K562 (cell line): ENCODE measurements around the gene MRGPRE. TPM values are rescaled to one million over a fixed set of nuclear protein-coding genes. Genes with fewer than 3 reads are reported as not detected.

Experiments
- CBFA2T3 ChIP-seq: fragments of 450-650 bp; IDR thresholded peaks from 2 replicates; pipeline ENCODE4 v1.6.1; 2017
- FOXJ2 ChIP-seq: fragments of 200-800 bp; sonication (Bioruptor generic); IDR thresholded peaks from 2 replicates; pipeline ENCODE4 v1.6.1; 2016; ENCODE audit warnings: missing genetic modification characterization, missing compliant biosample characterization
- HNRNPLL ChIP-seq: fragments of 200-400 bp; formaldehyde crosslinking; IDR thresholded peaks from 2 replicates; pipeline ENCODE4 v1.6.1; 2017; ENCODE audit warnings: low read length, low read depth, mild to moderate bottlenecking; ENCODE audit not compliant: poor library complexity, severe bottlenecking
- KAT2B ChIP-seq: IDR thresholded peaks from one replicate; pipeline ENCODE4 v1.6.1; 2012; ENCODE audit warnings: low read depth, mild to moderate bottlenecking, control low read depth, inconsistent platforms, low read length, moderate library complexity
- MTF1 ChIP-seq: fragments of 250-450 bp; sonication (Bioruptor Pico); IDR thresholded peaks from 2 replicates; pipeline ENCODE4 v1.9.0; 2021; ENCODE audit warnings: moderate library complexity, mild to moderate bottlenecking, inconsistent platforms, borderline replicate concordance
- SRSF1 ChIP-seq: fragments of 200-400 bp; formaldehyde crosslinking; IDR thresholded peaks from 2 replicates; pipeline ENCODE4 v1.6.1; 2017; ENCODE audit warnings: mild to moderate bottlenecking, low read depth, low read length, moderate library complexity
- TEAD4 ChIP-seq, 2 experiments: sonication (generic) in 1 of 2; formaldehyde crosslinking in 1 of 2; IDR thresholded peaks; 2 replicates each; pipeline versions ENCODE4 v1.6.1 to v1.8.0; 2012 to 2022; ENCODE audit warnings: borderline replicate concordance in 1 of 2, inconsistent platforms in 1 of 2, low read length in 1 of 2, mild to moderate bottlenecking in 1 of 2, missing genetic modification reagents in 1 of 2
- TSC22D4 ChIP-seq: fragments of 450-650 bp; IDR thresholded peaks from 2 replicates; pipeline ENCODE4 v1.6.1; 2016; ENCODE audit warnings: missing genetic modification characterization, missing biosample characterization, control low read depth
- XRCC4 ChIP-seq: IDR thresholded peaks from one replicate; pipeline ENCODE4 v1.6.1; 2011; ENCODE audit not compliant: insufficient read depth, insufficient read length; ENCODE audit errors: extremely low read depth
- ZKSCAN3 ChIP-seq: fragments of 250-450 bp; sonication (Bioruptor Pico); IDR thresholded peaks from 2 replicates; pipeline ENCODE4 v1.4.0; 2020
- ZNF23 ChIP-seq: fragments of 250-450 bp; sonication (Bioruptor Pico); IDR thresholded peaks from 2 replicates; pipeline ENCODE4 v1.4.0; 2020; ENCODE audit warnings: mild to moderate bottlenecking
- ZNF407 ChIP-seq: fragments of 450-650 bp; IDR thresholded peaks from 2 replicates; pipeline ENCODE4 v1.6.1; 2016; ENCODE audit warnings: low read depth
- polyA plus RNA-seq, 8 experiments: library from polyadenylated mRNA; depleted of rRNA in 4 of 8; stranded (reverse) in 5 of 8; unstranded in 3 of 8; fragments of >200 nt; fragmentation: Nextera tagmentation in 2 of 8; fragmentation: Illumina TruSeq in 1 of 8; extraction: Ambion mirVana in 2 of 8; extraction: Trizol in 1 of 8; gene quantifications; 2 replicates each; pipeline versions ENCODE4 v1.2.1 to v1.2.3, GENCODE V29; 2011 to 2014; ENCODE audit warnings: inconsistent platforms in 1 of 8, missing spikeins in 1 of 8
- total RNA-seq, 7 experiments: library from RNA; depleted of rRNA in 6 of 7; stranded (reverse); fragments of >200 nt in 6 of 7; fragmentation: Illumina TruSeq in 2 of 7; extraction: Trizol in 2 of 7; gene quantifications; 2 replicates each; pipeline versions ENCODE4 v1.2.1 to v1.2.3, GENCODE V29; 2011 to 2021; ENCODE audit warnings: low replicate concordance in 1 of 7
- TF ChIP-seq, protein P1 (sequence below): fragments of 450-650 bp; formaldehyde crosslinking; IDR thresholded peaks from 2 replicates; pipeline ENCODE4 v1.4.0; 2022; ENCODE audit warnings: missing genetic modification characterization
- TF ChIP-seq, protein P2 (sequence below): fragments of 250-450 bp; sonication (Bioruptor Pico); IDR thresholded peaks from 2 replicates; pipeline ENCODE4 v1.4.0; 2020; ENCODE audit warnings: mild to moderate bottlenecking, moderate library complexity

MRGPRE gene
- total and polyA plus RNA-seq, 9 of the 15 experiments (the other 6 are each of a cell fraction or from before 2014, with no cell fraction given) = not detected

DNA sequence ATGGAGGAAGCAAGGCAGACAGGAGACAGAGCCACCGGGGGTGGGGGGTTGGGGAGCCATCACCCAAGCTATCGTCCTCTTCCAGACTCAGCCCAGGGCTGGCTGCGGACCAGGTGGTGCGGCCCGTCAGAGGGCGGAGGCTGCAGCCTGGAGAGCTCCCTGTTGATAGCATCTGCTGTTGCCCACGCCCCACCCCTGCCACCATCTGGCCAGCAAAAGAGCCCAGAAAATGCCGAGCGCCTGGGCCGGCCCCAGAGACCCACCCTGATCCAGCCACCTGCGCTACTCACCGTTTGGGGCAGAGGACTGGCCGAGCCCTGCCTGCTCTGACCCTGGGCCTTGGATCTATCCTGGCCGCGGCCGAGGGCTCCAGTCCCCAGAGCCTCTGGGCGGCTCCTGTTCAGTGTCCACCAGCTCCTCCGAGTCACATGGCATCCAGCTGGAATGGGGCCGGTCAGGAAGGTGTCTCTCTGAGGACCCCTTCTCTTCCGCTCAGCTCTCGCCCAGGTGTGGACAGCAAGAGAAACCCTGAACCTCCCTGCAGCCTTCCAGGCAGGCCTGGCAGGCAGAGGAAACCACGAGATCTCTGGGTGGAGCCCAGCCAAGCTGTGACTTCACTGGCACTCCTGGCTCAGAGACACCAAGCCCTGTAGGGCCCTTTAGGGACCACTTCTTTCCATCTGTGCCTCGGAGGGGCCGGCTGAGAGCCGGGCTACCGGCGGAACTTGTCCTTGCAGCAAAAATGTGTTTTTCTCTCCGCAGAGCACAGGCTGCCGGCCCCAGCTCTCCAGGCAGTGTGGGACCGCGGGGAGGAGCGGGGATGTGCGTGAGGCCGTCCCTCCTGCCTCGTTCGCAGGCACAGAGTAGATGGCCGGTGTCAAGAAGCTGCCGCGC lies at the start of gene MRGPRE (continued):
- TF ChIP-seq KAT2B (no peak), CBFA2T3 (peak; percentile 92), MTF1 (CRISPR knock-in tag) (no peak), SRSF1 (no peak), HNRNPLL (no peak), FOXJ2 (no peak), TEAD4 (IDR thresholded peaks at IDR 0.05; ENCODE audit: low read length) (peak; percentile 84), TEAD4 (CRISPR knock-in tag; IDR thresholded peaks at IDR 0.05; ENCODE audit: borderline replicate concordance) (no peak), ZNF23 (CRISPR knock-in tag) (no peak), ZKSCAN3 (no peak), XRCC4 (no peak), TSC22D4 (tag) (no peak), ZNF407 (no peak)
- TF ChIP-seq, protein P1, sequence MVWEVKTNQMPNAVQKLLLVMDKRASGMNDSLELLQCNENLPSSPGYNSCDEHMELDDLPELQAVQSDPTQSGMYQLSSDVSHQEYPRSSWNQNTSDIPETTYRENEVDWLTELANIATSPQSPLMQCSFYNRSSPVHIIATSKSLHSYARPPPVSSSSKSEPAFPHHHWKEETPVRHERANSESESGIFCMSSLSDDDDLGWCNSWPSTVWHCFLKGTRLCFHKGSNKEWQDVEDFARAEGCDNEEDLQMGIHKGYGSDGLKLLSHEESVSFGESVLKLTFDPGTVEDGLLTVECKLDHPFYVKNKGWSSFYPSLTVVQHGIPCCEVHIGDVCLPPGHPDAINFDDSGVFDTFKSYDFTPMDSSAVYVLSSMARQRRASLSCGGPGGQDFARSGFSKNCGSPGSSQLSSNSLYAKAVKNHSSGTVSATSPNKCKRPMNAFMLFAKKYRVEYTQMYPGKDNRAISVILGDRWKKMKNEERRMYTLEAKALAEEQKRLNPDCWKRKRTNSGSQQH (CRISPR knock-in tag) = no peak
- TF ChIP-seq, protein P2, sequence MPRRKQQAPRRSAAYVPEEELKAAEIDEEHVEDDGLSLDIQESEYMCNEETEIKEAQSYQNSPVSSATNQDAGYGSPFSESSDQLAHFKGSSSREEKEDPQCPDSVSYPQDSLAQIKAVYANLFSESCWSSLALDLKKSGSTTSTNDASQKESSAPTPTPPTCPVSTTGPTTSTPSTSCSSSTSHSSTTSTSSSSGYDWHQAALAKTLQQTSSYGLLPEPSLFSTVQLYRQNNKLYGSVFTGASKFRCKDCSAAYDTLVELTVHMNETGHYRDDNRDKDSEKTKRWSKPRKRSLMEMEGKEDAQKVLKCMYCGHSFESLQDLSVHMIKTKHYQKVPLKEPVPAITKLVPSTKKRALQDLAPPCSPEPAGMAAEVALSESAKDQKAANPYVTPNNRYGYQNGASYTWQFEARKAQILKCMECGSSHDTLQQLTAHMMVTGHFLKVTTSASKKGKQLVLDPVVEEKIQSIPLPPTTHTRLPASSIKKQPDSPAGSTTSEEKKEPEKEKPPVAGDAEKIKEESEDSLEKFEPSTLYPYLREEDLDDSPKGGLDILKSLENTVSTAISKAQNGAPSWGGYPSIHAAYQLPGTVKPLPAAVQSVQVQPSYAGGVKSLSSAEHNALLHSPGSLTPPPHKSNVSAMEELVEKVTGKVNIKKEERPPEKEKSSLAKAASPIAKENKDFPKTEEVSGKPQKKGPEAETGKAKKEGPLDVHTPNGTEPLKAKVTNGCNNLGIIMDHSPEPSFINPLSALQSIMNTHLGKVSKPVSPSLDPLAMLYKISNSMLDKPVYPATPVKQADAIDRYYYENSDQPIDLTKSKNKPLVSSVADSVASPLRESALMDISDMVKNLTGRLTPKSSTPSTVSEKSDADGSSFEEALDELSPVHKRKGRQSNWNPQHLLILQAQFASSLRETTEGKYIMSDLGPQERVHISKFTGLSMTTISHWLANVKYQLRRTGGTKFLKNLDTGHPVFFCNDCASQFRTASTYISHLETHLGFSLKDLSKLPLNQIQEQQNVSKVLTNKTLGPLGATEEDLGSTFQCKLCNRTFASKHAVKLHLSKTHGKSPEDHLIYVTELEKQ (CRISPR knock-in tag) = no peak
